Left forelimb (tissue), 1 donor: ENCODE measurements around the gene MANBA.
"Not testable (repeated sequence)": the region's sequence is repeated elsewhere in the genome, so short reads cannot be mapped to it uniquely, and the experiment has no call there.

Source experiments
- DNase-seq: peaks from one replicate; pipeline ENCODE4 v3.0.0-alpha.2; 2018; ENCODE audit warnings: low spot score

The MANBA gene

DNA sequence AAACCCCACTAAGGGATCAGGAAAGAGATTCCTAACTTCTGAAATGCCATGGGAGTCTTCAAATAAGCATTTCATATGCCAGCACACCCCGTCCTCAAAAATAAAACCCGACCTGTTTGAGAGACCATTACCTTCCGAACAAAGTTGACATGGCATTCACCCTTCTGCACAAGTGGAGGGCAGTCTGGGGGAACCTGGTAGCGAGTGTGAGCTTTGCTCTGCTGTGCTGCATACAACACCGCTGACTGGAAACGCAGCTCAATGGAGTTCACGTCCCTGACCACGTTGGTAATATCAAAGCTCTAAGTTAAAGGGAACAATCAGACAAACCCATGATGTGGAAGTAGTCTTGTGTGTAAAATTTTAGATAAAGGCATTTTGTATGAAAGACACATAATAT lies 38.0 kb downstream of the MANBA start:
- no peak for DNase-seq

DNA sequence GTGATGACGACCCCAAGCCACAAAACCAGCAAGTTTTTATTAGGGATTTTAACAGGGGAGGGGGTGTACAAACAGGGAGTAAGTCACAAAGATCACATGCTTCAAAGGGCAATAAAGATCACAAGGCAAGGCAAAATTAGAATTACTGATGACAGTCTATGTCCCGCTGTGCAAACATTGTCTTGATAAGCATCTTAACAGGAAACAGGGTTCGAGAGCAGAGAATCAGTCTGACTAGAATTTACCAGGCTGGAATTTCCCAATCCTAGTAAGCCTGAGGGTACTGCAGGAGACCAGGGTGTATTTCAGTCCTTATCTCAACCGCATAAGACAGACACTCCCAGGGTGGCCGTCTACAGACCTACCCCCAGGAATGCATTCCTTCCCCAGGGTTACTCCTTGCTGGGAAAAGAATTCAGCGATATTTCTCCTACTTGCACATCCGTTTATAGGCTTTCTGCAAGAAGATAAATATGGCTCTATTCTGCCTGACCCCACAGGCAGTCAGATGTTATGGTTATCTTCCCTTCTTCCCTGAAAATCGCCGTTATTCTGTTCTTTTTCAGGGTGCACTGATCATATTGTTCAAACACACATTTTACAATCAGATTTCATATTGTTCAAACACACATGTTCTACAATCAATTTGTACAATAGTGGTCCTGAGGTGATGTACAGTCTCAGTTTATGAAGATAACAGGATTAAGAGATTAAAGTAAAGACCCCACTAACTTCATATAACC lies 41.8 kb downstream of the MANBA start:
- DNase-seq: not testable (repeated sequence)

- no peak for DNase-seq
Observed at GRCh38 chr4:102717448-102718092, 43.2 kb downstream of the MANBA start.

- no peak for DNase-seq
Observed at GRCh38 chr4:102715057-102715456, 45.7 kb downstream of the MANBA start.

- DNase-seq: not testable (repeated sequence)
Observed at GRCh38 chr4:102713774-102714173, 47.0 kb downstream of the MANBA start.

DNA sequence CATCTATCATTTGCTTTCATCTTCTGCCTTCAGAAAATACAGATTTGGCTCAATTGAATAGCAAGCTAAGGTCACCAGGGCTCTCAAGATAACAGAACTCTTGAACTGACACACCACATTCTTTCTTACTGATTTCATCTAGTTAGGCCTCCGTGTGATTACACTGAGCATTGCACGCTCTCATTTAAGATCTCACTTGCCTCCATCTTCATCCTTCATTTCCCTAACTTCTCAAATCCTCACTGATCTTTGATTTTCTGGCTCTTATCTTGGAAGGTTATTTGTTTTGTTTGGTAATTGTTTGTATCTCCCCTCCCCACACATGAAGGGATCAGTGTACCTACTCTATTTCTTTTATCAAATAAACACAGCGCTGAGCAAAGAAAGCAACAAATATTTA lies 47.7 kb downstream of the MANBA start:
- DNase-seq: no peak

DNA sequence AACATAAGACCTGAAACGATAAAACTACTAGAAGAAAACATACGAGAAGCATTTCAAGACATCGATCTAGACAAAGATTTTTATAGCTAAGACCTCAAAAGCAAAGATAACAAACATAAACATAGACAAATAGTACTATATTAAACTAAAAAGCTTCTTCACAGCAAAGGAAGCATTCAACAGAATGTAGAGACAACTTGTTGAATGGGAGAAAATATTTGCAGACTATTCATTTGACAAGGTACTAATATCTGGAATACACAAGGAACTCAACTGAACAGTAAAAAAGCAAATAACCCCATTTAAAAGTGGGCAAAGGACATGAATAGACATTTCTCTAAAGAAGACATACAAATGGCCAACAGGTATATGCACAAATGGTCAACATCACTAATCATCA lies 49.8 kb downstream of the MANBA start:
- DNase-seq: no peak

GRCh38 chr4:102709060-102709459 lies 51.7 kb downstream of the MANBA start:
- DNase-seq: not testable (repeated sequence)

- no peak for DNase-seq
Observed at GRCh38 chr4:102707150-102707549, 53.6 kb downstream of the MANBA start.

DNA sequence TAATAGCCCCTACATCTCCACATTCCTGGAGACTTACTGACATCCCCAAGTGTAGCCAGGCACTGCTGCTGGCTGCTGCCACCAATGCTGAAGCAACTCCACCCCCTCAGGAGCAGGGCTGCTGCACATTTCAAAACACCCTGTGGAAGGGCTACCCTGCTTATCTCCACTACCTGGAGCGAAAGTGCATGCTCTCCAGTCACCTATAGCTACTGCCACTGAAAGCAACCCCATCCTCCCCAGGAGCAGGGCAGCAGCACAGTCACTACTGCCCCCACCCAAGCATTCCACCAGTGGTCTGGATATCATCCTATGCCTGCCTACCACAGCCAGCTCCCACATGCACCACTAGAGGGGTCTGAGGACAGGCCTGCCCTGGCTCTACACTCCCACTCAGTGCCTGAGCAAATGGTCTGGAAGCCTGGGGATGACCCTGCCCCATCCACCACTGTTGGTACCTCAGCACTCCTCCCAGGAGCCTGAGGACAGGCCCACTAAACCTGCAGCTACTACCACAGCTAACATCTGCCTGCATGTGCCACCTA lies 55.3 kb downstream of the MANBA start:
- DNase-seq: no peak

DNA sequence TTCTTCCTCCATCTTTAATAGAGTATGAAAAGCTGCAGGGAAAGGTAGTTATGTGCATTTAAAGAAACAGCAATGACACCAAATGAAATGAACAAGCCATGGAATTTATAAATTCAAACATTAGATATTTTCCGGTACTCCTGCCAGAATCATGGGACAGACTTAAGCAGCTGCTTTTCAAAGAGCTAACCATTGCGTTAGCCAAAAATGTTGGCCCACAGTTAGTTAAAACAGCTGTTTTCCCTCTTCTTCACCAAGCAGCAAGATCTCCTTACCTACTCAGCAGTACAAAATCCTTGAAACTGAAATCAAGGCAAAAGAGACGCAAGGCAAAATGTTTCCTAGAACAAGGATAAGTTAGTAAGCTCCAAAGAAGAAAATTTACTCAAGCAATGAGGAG lies 64.0 kb downstream of the MANBA start:
- DNase-seq: no peak

GRCh38 chr4:102694791-102695190 lies 66.0 kb downstream of the MANBA start:
- no peak for DNase-seq

- no peak for DNase-seq
Observed at GRCh38 chr4:102693861-102694260, 66.9 kb downstream of the MANBA start.

GRCh38 chr4:102693262-102693850 lies 67.4 kb downstream of the MANBA start:
- DNase-seq: no peak

- no peak for DNase-seq
Observed at GRCh38 chr4:102692474-102692873, 68.3 kb downstream of the MANBA start.

DNA sequence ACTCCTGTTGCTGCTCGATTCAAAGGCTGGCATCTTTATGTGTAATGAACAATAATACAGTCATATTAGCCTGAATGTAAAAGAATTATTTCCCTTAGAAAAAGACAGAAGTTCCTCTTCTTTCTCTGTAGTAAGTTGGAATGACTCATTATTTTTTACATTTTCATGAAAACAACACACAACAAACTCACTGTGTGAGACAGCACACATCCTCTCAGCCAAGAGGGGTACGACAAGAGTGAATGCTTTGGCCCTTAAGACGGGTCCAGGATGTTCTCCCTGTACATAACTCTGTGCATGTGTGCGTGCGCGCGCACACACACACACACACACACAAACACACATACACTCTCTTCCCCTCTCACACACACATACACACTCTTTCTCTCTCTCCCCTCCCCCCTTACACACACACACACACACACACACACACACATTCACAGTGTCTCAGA lies 72.8 kb downstream of the MANBA start:
- DNase-seq: no peak

GRCh38 chr4:102687373-102687981 lies 73.3 kb downstream of the MANBA start:
- DNase-seq: no peak

- DNase-seq: no peak
Observed at GRCh38 chr4:102685768-102686167, 75.0 kb downstream of the MANBA start.

DNA sequence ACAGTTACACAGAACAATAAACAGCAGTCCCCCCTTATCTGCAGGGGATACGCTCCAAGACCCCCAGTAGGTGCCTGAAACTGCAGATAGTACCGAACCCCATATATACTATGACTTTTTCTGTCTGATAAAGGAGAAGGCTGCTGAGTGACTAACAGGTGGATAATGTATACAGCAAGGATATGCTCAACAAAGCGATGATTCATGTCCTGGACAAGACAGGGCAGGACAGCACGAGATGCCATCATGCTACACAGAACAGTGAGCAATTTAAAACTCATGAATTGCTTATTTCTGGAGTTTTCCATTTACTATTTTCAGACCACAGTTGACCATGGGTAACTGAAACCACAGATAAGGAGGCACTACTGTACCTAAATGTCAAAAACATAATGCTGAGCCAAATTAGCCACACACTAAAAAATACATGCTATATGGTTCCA lies 76.1 kb downstream of the MANBA start:
- DNase-seq: no peak

DNA sequence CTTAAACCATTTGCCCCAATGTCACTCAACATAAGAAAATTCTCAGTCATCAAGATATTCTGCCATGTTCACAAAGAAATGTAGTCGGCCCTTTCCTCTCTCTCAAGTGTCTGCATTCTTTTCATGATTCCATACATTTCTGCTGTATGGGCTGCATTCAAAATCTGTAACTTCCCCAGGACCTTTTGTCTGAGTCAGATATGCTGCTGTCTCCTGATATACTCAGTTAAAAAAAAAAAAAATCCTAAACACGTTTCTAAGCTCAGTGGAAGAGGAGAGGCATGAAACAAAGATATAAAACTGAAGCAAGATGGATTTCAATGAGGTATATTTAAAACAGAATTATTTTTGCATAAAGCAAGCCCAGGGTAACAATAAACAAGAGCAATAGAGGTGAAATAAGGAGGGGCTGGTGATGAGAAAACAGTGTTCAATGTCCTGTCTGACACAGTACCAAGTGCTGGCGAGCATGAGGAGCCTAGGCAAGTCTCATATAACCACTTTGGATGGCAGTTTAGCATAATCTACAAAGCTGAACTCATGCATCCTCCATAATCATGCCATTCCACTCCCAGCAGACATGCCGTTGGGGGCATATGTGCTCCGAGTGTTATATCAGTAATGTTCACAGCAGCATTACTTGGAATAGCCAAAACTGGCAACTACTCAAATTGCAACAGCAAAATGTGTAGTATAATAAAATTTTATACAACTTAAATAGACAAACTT lies 76.7 kb downstream of the MANBA start:
- DNase-seq: no peak

DNA sequence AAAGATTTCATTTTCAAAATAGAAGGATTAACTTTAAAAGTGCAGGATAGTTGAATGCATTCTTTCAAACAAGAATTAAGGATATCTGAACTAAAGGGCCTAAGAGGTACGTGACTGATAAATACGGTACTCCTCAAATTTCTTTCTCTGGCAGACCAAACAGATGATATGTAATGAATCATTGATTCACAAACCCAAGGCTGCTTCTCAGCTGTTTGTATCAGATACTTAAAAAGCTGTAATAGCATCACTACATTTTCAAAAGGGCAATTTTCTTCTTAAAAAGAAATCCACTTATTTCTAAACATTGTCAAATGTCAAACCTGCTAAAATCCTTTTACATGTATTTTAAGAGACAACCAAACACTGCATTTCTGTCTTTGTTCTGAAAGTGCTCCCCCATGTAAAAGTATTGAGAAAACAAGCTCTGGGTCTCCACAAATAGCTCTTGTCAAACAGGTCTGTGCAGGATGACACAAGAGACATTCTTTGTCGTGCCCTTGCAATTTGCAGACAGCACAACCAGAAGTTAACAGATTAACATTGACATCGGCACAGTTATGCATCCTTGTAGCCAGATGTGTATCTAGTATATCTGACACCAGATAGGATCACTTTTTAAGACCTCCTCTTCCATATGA lies 82.0 kb downstream of the MANBA start:
- no peak for DNase-seq
